ENCODE measurements around the gene CD300LD. TPM values are rescaled to one million over a fixed set of nuclear protein-coding genes. Genes with fewer than 3 reads are reported as not detected.

The CD300LD gene
- total and polyA plus RNA-seq, 2 of the 8 experiments (the other 6 are each of a cell fraction or from before 2014, with no cell fraction given), result not detected

- Histone ChIP-seq H3K79me1 (ENCODE audit: low read depth, low read length) (peaks cover 7% of the 10 kb centered on the region), H3K4me3 (ENCODE audit: extremely low read depth in 1 of 4, insufficient read depth in 2 of 4, low read depth in 3 of 4, low read length in 4 of 4) (no peak overlapping the region), H3K56ac (replicated peaks; ENCODE audit: insufficient read length, low read depth, low read length) (no peak overlapping the region), H3K36me3 (ENCODE audit: control insufficient read depth in 2 of 4, insufficient read depth in 4 of 4, low read length in 3 of 4) (no peaks in the 10 kb centered on the region), H3K4me2 (ENCODE audit: insufficient read depth in 1 of 2, low read depth in 2 of 2, low read length in 2 of 2) (no peak overlapping the region), H2BK120ac (replicated peaks; ENCODE audit: low read depth, low read length) (no peak overlapping the region), H3K23me2 (ENCODE audit: low read depth, low read length) (peaks cover 10% of the 10 kb centered on the region), H3K79me2 (ENCODE audit: control insufficient read depth in 1 of 2, insufficient read depth in 2 of 2, low read length in 2 of 2) (no peaks in the 10 kb centered on the region; a peak in 1 of 4 replicates), H3K4me1 (replicated peaks in 1 of 4; ENCODE audit: control insufficient read depth in 3 of 4, insufficient read depth in 4 of 4, low read length in 3 of 4) (peaks cover 0 to 3% (median 0%) of the 10 kb centered on the region in 4 experiments; a peak in 1 of 7 replicates), H4K91ac (replicated peaks; ENCODE audit: insufficient read length, low read length) (no peak overlapping the region), H2BK20ac (ENCODE audit: low read length) (no peak overlapping the region), H4K20me1 (replicated peaks in 1 of 2; ENCODE audit: control insufficient read depth in 1 of 2, insufficient read depth in 2 of 2, low read length in 2 of 2) (peaks cover 0 to 10% of the 10 kb centered on the region in 2 experiments), H3K4ac (replicated peaks; ENCODE audit: insufficient read length, low read depth, low read length) (no peak overlapping the region), H3K14ac (ENCODE audit: insufficient read length) (no peak overlapping the region), H3K18ac (ENCODE audit: extremely low read depth, low read length) (no peak overlapping the region), H3K27ac (ENCODE audit: low read depth, low read length) (no peak overlapping the region), H2BK15ac (ENCODE audit: low read length) (no peak overlapping the region), H4K5ac (ENCODE audit: insufficient read length, low read depth, low read length) (no peak overlapping the region), H3K23ac (ENCODE audit: insufficient read length) (no peak overlapping the region), H3K9me3 (ENCODE audit: insufficient read depth in 2 of 2, low read depth in 1 of 2, low read length in 1 of 2) (no peaks in the 10 kb centered on the region), H4K8ac (ENCODE audit: extremely low read depth, insufficient read depth, low read length) (no peak overlapping the region), H3K27me3 (replicated peaks in 1 of 4; ENCODE audit: control insufficient read depth in 3 of 4, extremely low read depth in 1 of 4, insufficient read depth in 3 of 4, low read length in 3 of 4) (peaks cover 0 to 4% (median under 1%) of the 10 kb centered on the region in 4 experiments; a peak in 1 of 7 replicates), H2BK12ac (ENCODE audit: low read depth, low read length) (no peak overlapping the region), H2AK5ac (ENCODE audit: low read depth, low read length) (no peak overlapping the region), H3K9ac (replicated peaks in 1 of 4; ENCODE audit: extremely low read depth in 1 of 4, low read depth in 3 of 4, low read length in 3 of 4) (no peak overlapping the region), H2BK5ac (ENCODE audit: low read depth, low read length) (no peak overlapping the region), H2AFZ (ENCODE audit: low read length) (no peak overlapping the region)
- DNase-seq (ENCODE audit: low read depth in 1 of 2, low spot score in 2 of 2) (no peak), FAIRE-seq (no peak)
- CTCF ChIA-PET (ENCODE audit: partially characterized antibody), result interaction anchor here (0.8 to 2.0 kb wide), 5 partner anchors 11 to 192 kb away, joined by 3 to 8 read pairs (median 4); no protein-coding TSS in a partner anchor
- WGBS, 2 experiments (ENCODE audit: extremely low coverage in 1 of 2, insufficient coverage in 1 of 2, insufficient read length in 1 of 2, insufficient replicate concordance in 2 of 2, low coverage in 1 of 2, low lambda C conversion rate in 2 of 2, missing lambda C conversion rate in 1 of 2), result 93% methylated on average over 4 of the region's 4 CpGs; no CpG with 5 or more reads in 1 of the 2 experiments
- POLR2A ChIA-PET (ENCODE audit: partially characterized antibody), result no interaction called here
- TF ChIP-seq CBX8 (IDR thresholded peaks at IDR 0.05; ENCODE audit: borderline replicate concordance, low read depth, low read length), result no peak
- TF ChIP-seq GTF2F1 (IDR thresholded peaks at IDR 0.05; ENCODE audit: borderline replicate concordance, low read depth, low read length), result no peak
- no peak for TF ChIP-seq ASH2L (IDR thresholded peaks at IDR 0.05; ENCODE audit: low read length)
- no peak for TF ChIP-seq CEBPB (IDR thresholded peaks at IDR 0.05; ENCODE audit: low read depth, low read length)
- TF ChIP-seq SRF (IDR thresholded peaks at IDR 0.05; ENCODE audit: low read depth, low read length), result no peak
- no peak for TF ChIP-seq YY1 (IDR thresholded peaks at IDR 0.05; ENCODE audit: low read depth, low read length)
- TF ChIP-seq BACH1 (IDR thresholded peaks at IDR 0.05; ENCODE audit: low read length), result no peak
- no peak for TF ChIP-seq KDM1A (IDR thresholded peaks at IDR 0.05; ENCODE audit: borderline replicate concordance, low read length)
- no peak for TF ChIP-seq MAX (IDR thresholded peaks at IDR 0.05)
- no peak for TF ChIP-seq RNF2 (IDR thresholded peaks at IDR 0.05; ENCODE audit: borderline replicate concordance, low read depth, low read length, missing control alignments, poor library complexity, severe bottlenecking)
- no peak for TF ChIP-seq EGR1 (IDR thresholded peaks at IDR 0.05; ENCODE audit: borderline replicate concordance, low read depth, low read length)
- TF ChIP-seq ZNF274 (IDR thresholded peaks at IDR 0.05; ENCODE audit: borderline replicate concordance, extremely low read depth, low read length), result no peak
- TF ChIP-seq SIN3A (conservative IDR thresholded peaks at IDR 0.05 in 1 of 2, IDR thresholded peaks at IDR 0.05 in 1 of 2; ENCODE audit: low read depth in 1 of 2, low read length in 2 of 2), result no peak
These were observed 20.3 kb downstream of the CD300LD start for GRCh38 chr17:74571621-74572270.

All from H1 (cell line).